PC-9 (cell line): Measurements from ENCODE around the gene NLGN1.

ENCODE experiments used
- EZH2 ChIP-seq: fragments of 200-600 bp; sonication (generic); IDR thresholded peaks from 2 replicates; pipeline ENCODE4 v1.8.0; 2017; ENCODE audit warnings: antibody characterized with exemption, low read depth
- TF ChIP-seq, protein P1 (sequence below): fragments of 200-600 bp; sonication (generic); conservative IDR thresholded peaks from 2 replicates; pipeline ENCODE4 v1.6.1; 2017; ENCODE audit warnings: mixed run types, antibody characterized with exemption, mild to moderate bottlenecking, moderate library complexity

DNA sequence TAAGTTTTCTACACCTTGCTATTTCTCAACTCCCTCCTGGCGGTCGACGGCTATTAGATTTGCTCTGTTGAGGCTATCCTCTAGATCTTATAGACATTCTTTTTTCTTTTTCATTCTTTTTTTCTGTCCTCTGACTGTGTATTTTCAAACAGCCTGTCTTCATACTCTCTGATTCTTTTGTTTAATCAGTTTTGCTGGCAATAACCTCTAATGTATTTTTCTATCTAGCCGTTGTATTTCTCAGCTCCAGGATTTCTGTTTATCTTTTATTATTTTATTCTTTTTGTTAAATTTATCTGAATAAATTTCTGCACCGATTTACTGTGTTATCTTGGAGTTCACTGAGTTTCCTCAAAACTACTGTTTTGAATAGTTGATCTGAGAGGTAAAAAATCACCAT lies 31.5 kb downstream of the NLGN1 start:
- TF ChIP-seq, protein P1, sequence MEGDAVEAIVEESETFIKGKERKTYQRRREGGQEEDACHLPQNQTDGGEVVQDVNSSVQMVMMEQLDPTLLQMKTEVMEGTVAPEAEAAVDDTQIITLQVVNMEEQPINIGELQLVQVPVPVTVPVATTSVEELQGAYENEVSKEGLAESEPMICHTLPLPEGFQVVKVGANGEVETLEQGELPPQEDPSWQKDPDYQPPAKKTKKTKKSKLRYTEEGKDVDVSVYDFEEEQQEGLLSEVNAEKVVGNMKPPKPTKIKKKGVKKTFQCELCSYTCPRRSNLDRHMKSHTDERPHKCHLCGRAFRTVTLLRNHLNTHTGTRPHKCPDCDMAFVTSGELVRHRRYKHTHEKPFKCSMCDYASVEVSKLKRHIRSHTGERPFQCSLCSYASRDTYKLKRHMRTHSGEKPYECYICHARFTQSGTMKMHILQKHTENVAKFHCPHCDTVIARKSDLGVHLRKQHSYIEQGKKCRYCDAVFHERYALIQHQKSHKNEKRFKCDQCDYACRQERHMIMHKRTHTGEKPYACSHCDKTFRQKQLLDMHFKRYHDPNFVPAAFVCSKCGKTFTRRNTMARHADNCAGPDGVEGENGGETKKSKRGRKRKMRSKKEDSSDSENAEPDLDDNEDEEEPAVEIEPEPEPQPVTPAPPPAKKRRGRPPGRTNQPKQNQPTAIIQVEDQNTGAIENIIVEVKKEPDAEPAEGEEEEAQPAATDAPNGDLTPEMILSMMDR, result no peak
- TF ChIP-seq EZH2, result no peak
